ENCODE measurements around the gene TOMM40. TPM values are rescaled to one million over a fixed set of nuclear protein-coding genes. Genes with fewer than 3 reads are reported as not detected.

Gene TOMM40
- total RNA-seq, 1 experiment from 2014 or later: 180 TPM

DNA sequence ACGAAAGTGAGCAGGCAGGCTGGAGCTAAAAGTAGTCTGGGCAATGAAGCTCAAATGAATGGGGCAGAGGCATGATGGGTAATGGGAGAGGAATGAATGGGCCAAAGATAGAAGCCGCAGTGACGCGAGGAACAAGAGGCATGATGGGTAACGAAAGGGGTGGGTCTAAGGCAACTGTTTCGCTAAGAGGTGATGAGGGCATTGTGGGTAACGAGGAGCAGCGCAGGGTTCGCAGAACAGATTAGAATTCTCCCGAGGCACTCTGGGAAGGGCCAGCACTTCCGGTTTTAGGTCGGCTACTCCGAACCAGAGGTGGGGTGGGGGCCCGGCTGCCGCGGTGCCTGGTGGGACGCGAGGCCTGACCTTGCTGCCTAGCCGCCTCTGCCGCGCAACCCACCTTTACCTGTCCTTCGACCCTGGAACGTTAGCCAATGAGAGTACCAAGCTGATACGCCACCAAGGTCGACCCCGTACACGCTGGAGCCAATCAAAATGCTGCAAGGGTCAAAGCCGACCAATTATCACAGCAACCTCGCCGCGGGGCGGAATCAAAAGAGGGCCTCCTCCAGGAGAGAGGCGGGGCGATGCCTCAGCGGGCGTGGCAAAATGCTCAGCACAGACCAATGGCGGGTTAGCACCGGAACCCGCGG lies 563 bp upstream of the TOMM40 start:
- peaks cover 3 to 23% of the 10 kb centered on the region in 2 experiments for H3K4me1 Mint-ChIP-seq
- peak overlapping the region; percentile 89 to 100 (median 97) for H3K27ac Mint-ChIP-seq
- no peak overlapping the region for H2AFZ ChIP-seq (ENCODE audit: low read length)

More for the DNA sequence above, 563 bp upstream of the TOMM40 start:
- Histone ChIP-seq H3K27ac (ENCODE audit: insufficient read length, low read depth, low read length) (peak overlapping the region; percentile 49), H3K14ac (ENCODE audit: insufficient read depth, low read length) (no peak overlapping the region), H4K91ac (ENCODE audit: insufficient read length, low read depth, low read length) (no peak overlapping the region), H3K79me2 (ENCODE audit: insufficient read depth, low read length) (peaks cover 12% of the 10 kb centered on the region), H2BK12ac (ENCODE audit: insufficient read length, low read depth, low read length) (no peak overlapping the region), H3K23ac (ENCODE audit: insufficient read length, low read depth, low read length) (no peak overlapping the region), H2BK5ac (ENCODE audit: insufficient read length, low read length) (no peak overlapping the region), H4K5ac (ENCODE audit: insufficient read length, low read depth, low read length) (no peak overlapping the region), H4K8ac (replicated peaks; ENCODE audit: insufficient read length, low read depth, low read length) (no peak overlapping the region), H3K9ac (ENCODE audit: extremely low read depth, insufficient read length, low read length) (peak overlapping the region; percentile 18), H3K4ac (ENCODE audit: low read depth, low read length) (no peak overlapping the region), H2BK120ac (ENCODE audit: low read depth, low read length, poor library complexity, severe bottlenecking) (no peak overlapping the region), H3K18ac (ENCODE audit: insufficient read length, low read depth, low read length) (no peak overlapping the region), H4K20me1 (ENCODE audit: control insufficient read depth, insufficient read depth, insufficient read length) (peaks cover 3% of the 10 kb centered on the region), H2BK20ac (ENCODE audit: low read depth, low read length, poor library complexity, severe bottlenecking) (no peak overlapping the region), H3K9me3 (ENCODE audit: control insufficient read depth, low read depth, low read length) (no peaks in the 10 kb centered on the region), H3K23me2 (ENCODE audit: insufficient read length, low read depth, low read length, poor library complexity, severe bottlenecking) (peaks cover 6% of the 10 kb centered on the region), H3K4me2 (ENCODE audit: insufficient read depth, insufficient read length, low read length) (peak overlapping the region; percentile 60), H3K4me1 (ENCODE audit: insufficient read depth, low read length) (peaks cover 6% of the 10 kb centered on the region; the same call in 1 of the 2 replicates), H2AK5ac (ENCODE audit: insufficient read length, low read length) (no peak overlapping the region), H3T11ph (ENCODE audit: low read length) (no peak overlapping the region), H3K56ac (ENCODE audit: insufficient read length, low read depth, low read length) (no peak overlapping the region), H3K79me1 (ENCODE audit: insufficient read depth, low read depth, low read length, poor library complexity, severe bottlenecking) (peaks cover 15% of the 10 kb centered on the region), H2BK15ac (ENCODE audit: low read depth, low read length) (no peak overlapping the region), H3K27me3 (ENCODE audit: insufficient read depth, low read length) (no peaks in the 10 kb centered on the region)
- Mint-ChIP-seq H3K27me3 (ENCODE audit: low read depth) (no peaks in the 10 kb centered on the region; the same call in 1 of the 2 replicates), H3K9me3 (no peaks in the 10 kb centered on the region), H3K4me3 (peak overlapping the region; percentile 81 to 86), H3K36me3 (ENCODE audit: insufficient read depth in 1 of 3, low read depth in 3 of 3) (peaks cover 47 to 72% (median 68%) of the 10 kb centered on the region in 3 experiments; a peak in 6 of 7 replicates)
- TF ChIP-seq, protein P1, sequence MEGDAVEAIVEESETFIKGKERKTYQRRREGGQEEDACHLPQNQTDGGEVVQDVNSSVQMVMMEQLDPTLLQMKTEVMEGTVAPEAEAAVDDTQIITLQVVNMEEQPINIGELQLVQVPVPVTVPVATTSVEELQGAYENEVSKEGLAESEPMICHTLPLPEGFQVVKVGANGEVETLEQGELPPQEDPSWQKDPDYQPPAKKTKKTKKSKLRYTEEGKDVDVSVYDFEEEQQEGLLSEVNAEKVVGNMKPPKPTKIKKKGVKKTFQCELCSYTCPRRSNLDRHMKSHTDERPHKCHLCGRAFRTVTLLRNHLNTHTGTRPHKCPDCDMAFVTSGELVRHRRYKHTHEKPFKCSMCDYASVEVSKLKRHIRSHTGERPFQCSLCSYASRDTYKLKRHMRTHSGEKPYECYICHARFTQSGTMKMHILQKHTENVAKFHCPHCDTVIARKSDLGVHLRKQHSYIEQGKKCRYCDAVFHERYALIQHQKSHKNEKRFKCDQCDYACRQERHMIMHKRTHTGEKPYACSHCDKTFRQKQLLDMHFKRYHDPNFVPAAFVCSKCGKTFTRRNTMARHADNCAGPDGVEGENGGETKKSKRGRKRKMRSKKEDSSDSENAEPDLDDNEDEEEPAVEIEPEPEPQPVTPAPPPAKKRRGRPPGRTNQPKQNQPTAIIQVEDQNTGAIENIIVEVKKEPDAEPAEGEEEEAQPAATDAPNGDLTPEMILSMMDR (conservative IDR thresholded peaks at IDR 0.05): no peak
- peak; percentile 100 for DNase-seq
- no CpG with 5 or more reads among the region's 40 CpGs for WGBS (ENCODE audit: extremely low coverage, insufficient read length, low lambda C conversion rate)
